LNCAP (cell line): Measurements from ENCODE around the gene SMAD3.

Experiments used
- TF ChIP-seq, protein P1 (sequence below): fragments of 450-650 bp; IDR thresholded peaks from 2 replicates; pipeline ENCODE4 v1.5.1; 2017; ENCODE audit warnings: mild to moderate bottlenecking

The SMAD3 gene

DNA sequence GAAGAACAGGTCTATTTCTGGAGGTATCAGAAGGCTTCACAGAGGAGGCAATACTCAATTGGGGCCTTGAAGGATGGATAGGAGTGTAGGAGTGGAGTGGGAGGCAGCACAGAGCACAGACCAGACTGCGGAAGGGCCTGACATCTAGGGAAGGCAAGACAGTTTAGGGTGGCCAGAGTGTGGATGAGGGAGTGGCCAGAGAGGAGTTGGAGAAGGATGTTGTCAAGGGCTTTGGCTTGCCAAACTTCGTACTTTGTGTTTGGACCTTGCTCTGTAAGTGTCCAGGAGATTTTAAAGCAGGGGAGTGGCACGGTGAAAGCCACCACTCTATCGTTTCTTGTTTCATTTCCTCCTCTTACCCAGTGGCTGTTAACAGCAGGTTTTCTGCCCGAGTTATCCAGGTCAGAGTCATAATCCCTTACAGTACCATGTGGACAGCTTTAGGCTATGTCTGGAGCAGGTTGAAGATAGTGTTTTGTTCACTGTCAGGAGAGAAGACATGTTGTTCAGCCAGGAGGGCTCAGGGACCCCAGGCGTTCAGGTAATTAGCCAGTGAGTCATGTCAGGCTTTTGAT is 12.3 kb downstream of the SMAD3 start:
- TF ChIP-seq, protein P1, sequence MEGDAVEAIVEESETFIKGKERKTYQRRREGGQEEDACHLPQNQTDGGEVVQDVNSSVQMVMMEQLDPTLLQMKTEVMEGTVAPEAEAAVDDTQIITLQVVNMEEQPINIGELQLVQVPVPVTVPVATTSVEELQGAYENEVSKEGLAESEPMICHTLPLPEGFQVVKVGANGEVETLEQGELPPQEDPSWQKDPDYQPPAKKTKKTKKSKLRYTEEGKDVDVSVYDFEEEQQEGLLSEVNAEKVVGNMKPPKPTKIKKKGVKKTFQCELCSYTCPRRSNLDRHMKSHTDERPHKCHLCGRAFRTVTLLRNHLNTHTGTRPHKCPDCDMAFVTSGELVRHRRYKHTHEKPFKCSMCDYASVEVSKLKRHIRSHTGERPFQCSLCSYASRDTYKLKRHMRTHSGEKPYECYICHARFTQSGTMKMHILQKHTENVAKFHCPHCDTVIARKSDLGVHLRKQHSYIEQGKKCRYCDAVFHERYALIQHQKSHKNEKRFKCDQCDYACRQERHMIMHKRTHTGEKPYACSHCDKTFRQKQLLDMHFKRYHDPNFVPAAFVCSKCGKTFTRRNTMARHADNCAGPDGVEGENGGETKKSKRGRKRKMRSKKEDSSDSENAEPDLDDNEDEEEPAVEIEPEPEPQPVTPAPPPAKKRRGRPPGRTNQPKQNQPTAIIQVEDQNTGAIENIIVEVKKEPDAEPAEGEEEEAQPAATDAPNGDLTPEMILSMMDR, result no peak

- TF ChIP-seq, protein P1, result no peak
Observed at GRCh38 chr15:67079361-67079760, 14.0 kb downstream of the SMAD3 start.

- TF ChIP-seq, protein P1, result no peak
Observed at GRCh38 chr15:67080118-67080899, 14.9 kb downstream of the SMAD3 start.

DNA sequence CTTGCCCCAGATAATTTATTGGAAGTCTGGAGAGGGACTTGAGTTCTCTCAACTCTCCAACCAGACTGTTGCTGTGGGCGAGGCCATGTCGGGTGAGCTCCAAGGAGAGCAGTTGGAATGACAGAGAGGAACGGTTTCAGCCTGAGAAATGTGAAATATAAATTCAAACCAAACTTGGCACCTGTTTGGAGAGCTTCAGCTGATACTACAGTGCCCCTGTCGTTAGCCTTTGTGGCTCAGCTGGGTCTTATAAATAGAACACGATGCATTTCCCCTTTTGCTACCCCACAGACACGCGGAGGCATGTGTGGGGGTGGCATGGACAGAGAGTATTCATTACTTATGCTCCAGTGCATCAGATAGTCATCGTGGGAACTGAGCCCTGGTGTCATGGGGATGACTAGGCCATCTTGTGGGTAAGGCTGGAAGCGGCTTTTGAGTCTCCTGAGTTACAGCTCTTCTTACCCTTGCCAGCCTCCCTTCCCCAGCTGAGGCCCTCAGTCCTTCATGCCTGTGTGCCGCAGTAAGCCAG is 15.6 kb downstream of the SMAD3 start:
- TF ChIP-seq, protein P1, result no peak

GRCh38 chr15:67082007-67082536 is 16.7 kb downstream of the SMAD3 start:
- TF ChIP-seq, protein P1, result no peak

- TF ChIP-seq, protein P1, result no peak
Observed at GRCh38 chr15:67083135-67083762, 17.8 kb downstream of the SMAD3 start.

- TF ChIP-seq, protein P1, result no peak
Observed at GRCh38 chr15:67084561-67084960, 19.2 kb downstream of the SMAD3 start.
